GM19043 (cell line): ENCODE data around the gene APRT.

Experiments
- ATAC-seq: cut with Tn5 transposase; IDR thresholded peaks from one replicate; pipeline ENCODE4 v1.9.1; 2021; ENCODE audit warnings: low read depth; ENCODE audit not compliant: unreplicated experiment

The APRT gene

GRCh38 chr16:88809676-88810165 lies 2.0 kb downstream of the APRT start:
- ATAC-seq = no peak

- no peak for ATAC-seq
Measured at GRCh38 chr16:88809068-88809675, 2.6 kb downstream of the APRT start.

- no peak for ATAC-seq
Measured at GRCh38 chr16:88807626-88808453, 3.9 kb downstream of the APRT start.

GRCh38 chr16:88807142-88807625 lies 4.5 kb downstream of the APRT start:
- ATAC-seq = no peak

- ATAC-seq = no peak
Measured at GRCh38 chr16:88806491-88807111, 5.1 kb downstream of the APRT start.

- no peak for ATAC-seq
Measured at GRCh38 chr16:88805887-88806393, 5.8 kb downstream of the APRT start.

GRCh38 chr16:88805340-88805715 lies 6.4 kb downstream of the APRT start:
- ATAC-seq = no peak

GRCh38 chr16:88804552-88805339 lies 7.0 kb downstream of the APRT start:
- no peak for ATAC-seq

GRCh38 chr16:88804173-88804551 lies 7.6 kb downstream of the APRT start:
- no peak for ATAC-seq

- no peak for ATAC-seq
Measured at GRCh38 chr16:88803264-88803987, 8.3 kb downstream of the APRT start, which contains the start of gene CDT1. Gene CDT1, plus strand, starts transcription at chr16:88803789. Its CDS starts 43 bp downstream, at chr16:88803832.

- no peak for ATAC-seq
Measured at GRCh38 chr16:88800277-88800592, 11.5 kb downstream of the APRT start.

GRCh38 chr16:88799569-88800276 lies 12.0 kb downstream of the APRT start:
- ATAC-seq = no peak

- ATAC-seq = no peak
Measured at GRCh38 chr16:88798772-88799455, 12.8 kb downstream of the APRT start.

GRCh38 chr16:88798073-88798472 lies 13.7 kb downstream of the APRT start:
- no peak for ATAC-seq

GRCh38 chr16:88796278-88796677 lies 15.4 kb downstream of the APRT start:
- ATAC-seq = no peak

GRCh38 chr16:88793251-88793954 lies 18.3 kb downstream of the APRT start:
- no peak for ATAC-seq

GRCh38 chr16:88792668-88793250 lies 19.0 kb downstream of the APRT start:
- no peak for ATAC-seq

GRCh38 chr16:88792078-88792550 lies 19.6 kb downstream of the APRT start:
- no peak for ATAC-seq
